ENCODE results near the gene SET.

Gene SET

DNA sequence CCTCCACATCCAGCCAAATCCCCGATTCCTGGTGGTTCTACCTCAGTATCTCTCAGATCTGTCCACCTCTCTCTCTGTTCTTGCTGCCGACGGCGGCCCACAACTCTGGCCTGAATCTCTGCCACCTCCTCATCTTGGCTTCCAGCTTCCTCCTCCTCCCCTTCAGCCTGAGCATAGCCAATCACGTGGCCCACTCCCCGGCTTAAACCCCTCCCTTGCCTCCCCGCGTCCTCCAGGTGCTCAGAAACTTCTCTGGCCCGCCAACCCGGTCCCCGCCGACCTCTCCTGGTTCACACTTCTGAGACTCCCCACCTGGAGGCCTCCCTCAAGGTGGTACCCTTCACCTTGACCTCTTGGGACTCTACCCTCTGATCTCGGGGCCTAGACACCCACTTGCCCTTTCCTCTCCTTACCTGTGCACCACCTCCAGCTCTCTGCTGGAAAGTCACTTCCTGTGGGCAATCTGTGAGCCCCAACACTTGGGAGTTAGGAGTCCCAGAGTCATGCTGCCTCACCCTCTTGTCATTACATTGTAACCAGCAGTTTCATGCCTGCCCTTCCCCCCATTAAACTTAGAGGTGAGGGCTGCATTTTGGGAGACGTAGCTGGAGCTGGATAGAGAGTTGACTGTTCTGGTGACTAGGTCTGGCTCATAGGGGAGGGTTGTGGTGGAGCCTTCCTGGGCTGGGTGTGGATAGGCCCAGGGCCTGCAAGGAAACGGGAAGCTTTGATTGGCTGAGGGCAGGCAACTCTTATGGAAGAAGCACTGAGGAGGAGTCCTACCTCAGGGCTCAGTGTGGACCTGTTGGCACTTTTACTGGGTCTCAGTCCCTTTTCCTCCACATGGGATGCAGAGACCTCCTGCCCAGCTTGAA is 4.5 kb upstream of the SET start:
- Histone ChIP-seq H3K4me3 (replicated peaks; ENCODE audit: insufficient read depth, low read length) (peak overlapping the region; percentile 63), H3K27me3 (ENCODE audit: insufficient read depth, poor library complexity, severe bottlenecking) (no peaks in the 10 kb centered on the region), H3K27ac (replicated peaks) (peak overlapping the region; percentile 87)
- peak; percentile 87 to 89 for DNase-seq (ENCODE audit: low read depth in 1 of 2, low spot score in 1 of 2)
- TF ChIP-seq POLR2AphosphoS5 (IDR thresholded peaks at IDR 0.05; ENCODE audit: low read depth), result peak; percentile 80
- TF ChIP-seq GABPA (IDR thresholded peaks at IDR 0.05; ENCODE audit: low read depth), result no peak

DNA sequence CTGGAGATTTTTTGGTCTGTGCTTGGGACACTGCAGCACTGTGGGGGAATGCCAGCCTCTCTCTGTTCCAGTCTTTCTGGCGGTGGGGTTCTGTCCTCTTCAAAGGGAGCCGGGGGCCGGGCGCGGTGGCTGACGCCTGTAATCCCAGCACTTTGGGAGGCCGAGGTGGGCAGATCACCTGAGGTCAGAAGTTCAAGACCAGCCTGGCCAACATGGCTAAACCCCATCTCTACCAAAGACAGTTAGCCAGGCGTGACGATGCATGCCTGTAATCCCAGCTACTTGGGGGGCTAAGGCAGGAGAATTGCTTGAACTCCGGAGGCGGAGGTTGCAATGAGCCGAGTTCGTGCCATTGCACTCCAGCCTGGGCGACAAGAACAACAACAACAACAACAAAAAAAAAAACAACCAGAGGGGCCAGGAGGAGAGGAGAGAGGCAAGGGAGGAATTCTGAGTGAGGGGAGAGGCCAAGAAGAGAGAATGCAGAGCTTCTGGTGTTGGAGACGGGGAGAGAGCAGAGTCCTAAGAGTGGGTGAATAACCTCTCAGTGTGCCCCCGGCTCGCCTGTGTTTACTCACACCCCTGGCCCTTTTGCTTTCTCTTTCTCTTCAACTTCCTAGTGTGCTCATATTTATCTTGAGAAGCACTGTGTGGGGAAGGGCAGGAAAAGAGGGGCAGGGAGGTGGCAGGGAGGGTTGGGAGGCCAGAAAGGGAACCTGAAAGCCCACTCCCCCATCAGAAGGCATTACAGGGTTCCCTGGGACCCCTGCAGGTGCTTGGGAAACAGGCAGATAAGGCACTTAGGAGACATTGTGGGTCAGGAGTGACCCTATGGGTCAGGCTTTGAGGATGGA is 3.2 kb upstream of the SET start:
- peak overlapping the region; percentile 87 for H3K27ac ChIP-seq (replicated peaks)
- TF ChIP-seq GABPA (IDR thresholded peaks at IDR 0.05; ENCODE audit: low read depth) (no peak), POLR2AphosphoS5 (IDR thresholded peaks at IDR 0.05; ENCODE audit: low read depth) (no peak), SPI1 (IDR thresholded peaks at IDR 0.05; ENCODE audit: borderline replicate concordance, low read depth) (no peak)
- TF ChIP-seq, protein P1, sequence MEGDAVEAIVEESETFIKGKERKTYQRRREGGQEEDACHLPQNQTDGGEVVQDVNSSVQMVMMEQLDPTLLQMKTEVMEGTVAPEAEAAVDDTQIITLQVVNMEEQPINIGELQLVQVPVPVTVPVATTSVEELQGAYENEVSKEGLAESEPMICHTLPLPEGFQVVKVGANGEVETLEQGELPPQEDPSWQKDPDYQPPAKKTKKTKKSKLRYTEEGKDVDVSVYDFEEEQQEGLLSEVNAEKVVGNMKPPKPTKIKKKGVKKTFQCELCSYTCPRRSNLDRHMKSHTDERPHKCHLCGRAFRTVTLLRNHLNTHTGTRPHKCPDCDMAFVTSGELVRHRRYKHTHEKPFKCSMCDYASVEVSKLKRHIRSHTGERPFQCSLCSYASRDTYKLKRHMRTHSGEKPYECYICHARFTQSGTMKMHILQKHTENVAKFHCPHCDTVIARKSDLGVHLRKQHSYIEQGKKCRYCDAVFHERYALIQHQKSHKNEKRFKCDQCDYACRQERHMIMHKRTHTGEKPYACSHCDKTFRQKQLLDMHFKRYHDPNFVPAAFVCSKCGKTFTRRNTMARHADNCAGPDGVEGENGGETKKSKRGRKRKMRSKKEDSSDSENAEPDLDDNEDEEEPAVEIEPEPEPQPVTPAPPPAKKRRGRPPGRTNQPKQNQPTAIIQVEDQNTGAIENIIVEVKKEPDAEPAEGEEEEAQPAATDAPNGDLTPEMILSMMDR (IDR thresholded peaks at IDR 0.05; ENCODE audit: insufficient read depth, low read length), result no peak
- TF ChIP-seq, protein P2, sequence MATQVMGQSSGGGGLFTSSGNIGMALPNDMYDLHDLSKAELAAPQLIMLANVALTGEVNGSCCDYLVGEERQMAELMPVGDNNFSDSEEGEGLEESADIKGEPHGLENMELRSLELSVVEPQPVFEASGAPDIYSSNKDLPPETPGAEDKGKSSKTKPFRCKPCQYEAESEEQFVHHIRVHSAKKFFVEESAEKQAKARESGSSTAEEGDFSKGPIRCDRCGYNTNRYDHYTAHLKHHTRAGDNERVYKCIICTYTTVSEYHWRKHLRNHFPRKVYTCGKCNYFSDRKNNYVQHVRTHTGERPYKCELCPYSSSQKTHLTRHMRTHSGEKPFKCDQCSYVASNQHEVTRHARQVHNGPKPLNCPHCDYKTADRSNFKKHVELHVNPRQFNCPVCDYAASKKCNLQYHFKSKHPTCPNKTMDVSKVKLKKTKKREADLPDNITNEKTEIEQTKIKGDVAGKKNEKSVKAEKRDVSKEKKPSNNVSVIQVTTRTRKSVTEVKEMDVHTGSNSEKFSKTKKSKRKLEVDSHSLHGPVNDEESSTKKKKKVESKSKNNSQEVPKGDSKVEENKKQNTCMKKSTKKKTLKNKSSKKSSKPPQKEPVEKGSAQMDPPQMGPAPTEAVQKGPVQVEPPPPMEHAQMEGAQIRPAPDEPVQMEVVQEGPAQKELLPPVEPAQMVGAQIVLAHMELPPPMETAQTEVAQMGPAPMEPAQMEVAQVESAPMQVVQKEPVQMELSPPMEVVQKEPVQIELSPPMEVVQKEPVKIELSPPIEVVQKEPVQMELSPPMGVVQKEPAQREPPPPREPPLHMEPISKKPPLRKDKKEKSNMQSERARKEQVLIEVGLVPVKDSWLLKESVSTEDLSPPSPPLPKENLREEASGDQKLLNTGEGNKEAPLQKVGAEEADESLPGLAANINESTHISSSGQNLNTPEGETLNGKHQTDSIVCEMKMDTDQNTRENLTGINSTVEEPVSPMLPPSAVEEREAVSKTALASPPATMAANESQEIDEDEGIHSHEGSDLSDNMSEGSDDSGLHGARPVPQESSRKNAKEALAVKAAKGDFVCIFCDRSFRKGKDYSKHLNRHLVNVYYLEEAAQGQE (IDR thresholded peaks at IDR 0.05; ENCODE audit: insufficient replicate concordance, low read depth), result no peak
- no peaks in the 10 kb centered on the region for H3K27me3 ChIP-seq (ENCODE audit: insufficient read depth, poor library complexity, severe bottlenecking)
- peak in 1 of 2 experiments; percentile 38 for DNase-seq (ENCODE audit: low read depth in 1 of 2, low spot score in 1 of 2)
- H3K4me3 ChIP-seq (replicated peaks; ENCODE audit: insufficient read depth, low read length), result peak overlapping the region; percentile 63

DNA sequence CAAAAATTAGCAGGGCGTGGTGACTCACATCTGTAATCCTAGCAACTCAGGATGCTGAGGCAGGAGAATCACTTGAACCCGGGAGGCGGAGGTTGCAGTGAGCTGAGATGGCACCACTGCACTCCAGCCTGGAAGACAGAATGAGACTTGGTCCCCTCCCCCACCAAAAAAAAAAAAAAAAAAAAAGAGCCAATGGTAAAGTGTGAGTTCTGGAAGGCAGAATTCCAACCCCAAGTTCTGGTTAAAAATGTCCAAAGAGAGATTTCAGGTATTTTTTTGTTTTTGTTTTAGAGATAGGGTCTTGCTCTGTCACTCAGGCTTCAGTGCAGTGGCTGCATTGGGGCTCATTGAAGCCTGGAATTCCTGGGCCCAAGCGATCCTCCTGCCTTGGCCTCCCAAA is 1.6 kb upstream of the SET start:
- no peaks in the 10 kb centered on the region for H3K27me3 ChIP-seq (ENCODE audit: insufficient read depth, poor library complexity, severe bottlenecking)
- H3K4me3 ChIP-seq (replicated peaks; ENCODE audit: insufficient read depth, low read length), result no peak overlapping the region
- no peak overlapping the region for H3K27ac ChIP-seq (replicated peaks)
- no peak for DNase-seq (ENCODE audit: low read depth in 1 of 2, low spot score in 1 of 2)
- TF ChIP-seq SPI1 (IDR thresholded peaks at IDR 0.05; ENCODE audit: borderline replicate concordance, low read depth) (no peak), GABPA (IDR thresholded peaks at IDR 0.05; ENCODE audit: low read depth) (no peak), POLR2AphosphoS5 (IDR thresholded peaks at IDR 0.05; ENCODE audit: low read depth) (no peak)
- TF ChIP-seq, protein P2 (IDR thresholded peaks at IDR 0.05; ENCODE audit: insufficient replicate concordance, low read depth), result no peak
- TF ChIP-seq, protein P1 (IDR thresholded peaks at IDR 0.05; ENCODE audit: insufficient read depth, low read length), result no peak

DNA sequence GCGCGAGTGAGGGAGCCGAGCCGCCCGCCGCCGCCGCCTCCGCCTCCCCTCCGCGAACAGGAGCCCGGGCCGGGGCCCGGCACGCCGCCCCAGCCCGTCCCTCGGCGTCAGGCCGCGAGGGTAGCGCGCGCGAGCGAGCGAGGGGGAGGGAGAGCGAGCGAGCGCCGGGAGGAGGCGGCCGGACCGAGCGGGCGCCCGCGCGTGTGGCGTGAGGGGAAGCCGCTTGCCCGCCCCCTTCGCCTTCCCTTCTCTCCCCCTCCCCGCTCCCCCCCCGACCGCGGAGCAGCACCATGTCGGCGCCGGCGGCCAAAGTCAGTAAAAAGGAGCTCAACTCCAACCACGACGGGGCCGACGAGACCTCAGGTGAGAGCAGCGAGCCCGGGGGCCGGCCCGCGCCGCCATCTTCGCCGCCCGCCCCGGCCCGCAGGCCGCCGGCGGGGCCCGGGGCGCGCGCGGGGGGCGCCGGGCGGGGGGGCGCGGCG is 312 bp downstream of the SET start:
- Histone ChIP-seq H3K4me3 (replicated peaks; ENCODE audit: insufficient read depth, low read length) (peak overlapping the region; percentile 41), H3K27ac (replicated peaks) (peak overlapping the region; percentile 72), H3K27me3 (ENCODE audit: insufficient read depth, poor library complexity, severe bottlenecking) (no peaks in the 10 kb centered on the region)
- TF ChIP-seq SPI1 (IDR thresholded peaks at IDR 0.05; ENCODE audit: borderline replicate concordance, low read depth) (no peak), POLR2AphosphoS5 (IDR thresholded peaks at IDR 0.05; ENCODE audit: low read depth) (peak; percentile 50; the same call in 1 of the 2 replicates)
- TF ChIP-seq, protein P2 (IDR thresholded peaks at IDR 0.05; ENCODE audit: insufficient replicate concordance, low read depth), result no peak
- TF ChIP-seq, protein P1 (IDR thresholded peaks at IDR 0.05; ENCODE audit: insufficient read depth, low read length), result no peak
- DNase-seq (ENCODE audit: low read depth in 1 of 2, low spot score in 1 of 2), result peak; percentile 44 to 73

Measured in HL-60 (cell line).